ENCODE data around the gene IRF2. TPM values are rescaled to one million over a fixed set of nuclear protein-coding genes. Genes with fewer than 3 reads are reported as not detected.

Gene IRF2
- total and polyA plus RNA-seq, 7 donors, result 6.7 to 28.9 (median 16.8) TPM

DNA sequence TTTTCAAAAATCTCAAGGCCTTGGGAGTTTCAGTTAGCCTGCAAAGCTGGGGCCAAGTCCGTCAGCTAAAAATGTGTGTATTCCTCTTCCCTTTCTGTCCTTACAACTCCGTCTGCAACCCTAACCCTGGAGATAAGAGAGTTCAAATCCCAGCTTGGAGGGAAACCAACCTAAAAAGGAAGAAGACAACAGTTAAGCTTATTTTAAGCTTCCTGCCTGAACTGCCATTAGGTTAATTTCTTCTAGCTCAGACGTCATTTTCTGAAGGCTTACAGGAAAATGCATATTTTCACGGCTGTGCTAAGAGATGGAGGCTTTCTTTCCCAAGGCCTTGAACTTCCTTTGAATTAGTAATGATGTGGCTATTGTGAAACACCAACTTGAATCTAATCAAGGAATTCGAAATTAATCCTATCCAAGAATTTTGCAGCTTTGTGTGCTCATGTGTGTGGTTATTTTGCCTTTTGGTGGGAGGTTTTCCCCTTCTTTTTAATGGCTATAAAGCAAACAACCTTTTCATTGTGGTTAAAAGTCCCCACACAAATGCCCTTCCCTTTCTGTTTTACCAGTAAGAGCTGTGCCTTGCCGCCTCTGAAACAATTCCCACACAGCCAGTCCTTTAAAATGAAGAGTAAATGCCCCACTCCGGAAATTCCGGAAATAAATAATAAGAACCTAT lies 103.5 kb downstream of the IRF2 start:
- 75 to 77% (median 76%) methylated on average over 8 of the region's 8 CpGs for WGBS, 3 donors
- Histone ChIP-seq H3K9me3 (no peaks in the 10 kb centered on the region), H3K4me1 (no peaks in the 10 kb centered on the region), H3K27ac (no peak overlapping the region), H3K27me3 (ENCODE audit: insufficient read depth in 3 of 3, low read length in 2 of 3) (no peaks in the 10 kb centered on the region), H3K4me3 (no peak overlapping the region), H3K36me3 (ENCODE audit: insufficient read depth in 1 of 2, low read depth in 1 of 2) (no peaks in the 10 kb centered on the region)
- ATAC-seq, result no peak
- intact Hi-C loops (cut with DNase I), result no loop called here
- DNase-seq, result no peak
- TF ChIP-seq, protein P1, sequence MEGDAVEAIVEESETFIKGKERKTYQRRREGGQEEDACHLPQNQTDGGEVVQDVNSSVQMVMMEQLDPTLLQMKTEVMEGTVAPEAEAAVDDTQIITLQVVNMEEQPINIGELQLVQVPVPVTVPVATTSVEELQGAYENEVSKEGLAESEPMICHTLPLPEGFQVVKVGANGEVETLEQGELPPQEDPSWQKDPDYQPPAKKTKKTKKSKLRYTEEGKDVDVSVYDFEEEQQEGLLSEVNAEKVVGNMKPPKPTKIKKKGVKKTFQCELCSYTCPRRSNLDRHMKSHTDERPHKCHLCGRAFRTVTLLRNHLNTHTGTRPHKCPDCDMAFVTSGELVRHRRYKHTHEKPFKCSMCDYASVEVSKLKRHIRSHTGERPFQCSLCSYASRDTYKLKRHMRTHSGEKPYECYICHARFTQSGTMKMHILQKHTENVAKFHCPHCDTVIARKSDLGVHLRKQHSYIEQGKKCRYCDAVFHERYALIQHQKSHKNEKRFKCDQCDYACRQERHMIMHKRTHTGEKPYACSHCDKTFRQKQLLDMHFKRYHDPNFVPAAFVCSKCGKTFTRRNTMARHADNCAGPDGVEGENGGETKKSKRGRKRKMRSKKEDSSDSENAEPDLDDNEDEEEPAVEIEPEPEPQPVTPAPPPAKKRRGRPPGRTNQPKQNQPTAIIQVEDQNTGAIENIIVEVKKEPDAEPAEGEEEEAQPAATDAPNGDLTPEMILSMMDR (IDR thresholded peaks at IDR 0.05), result no peak

DNA sequence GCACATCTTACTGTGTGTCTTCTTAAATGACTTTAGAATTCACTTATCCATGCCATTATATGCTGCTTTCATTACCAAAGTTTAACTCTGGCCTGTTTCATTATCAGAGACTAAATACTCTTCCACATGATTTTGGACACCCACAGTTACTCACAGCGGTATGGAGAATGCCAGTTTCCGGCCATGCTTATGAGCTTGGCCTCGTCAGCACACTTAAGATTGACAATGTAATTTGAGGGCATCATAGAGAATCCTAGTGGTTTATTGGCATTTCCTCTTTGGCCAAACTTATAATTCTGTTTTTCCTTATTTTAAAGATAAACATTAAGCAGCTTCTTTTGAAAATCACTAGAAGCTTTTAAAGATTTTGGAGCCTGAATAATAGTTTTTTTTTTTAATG lies 104.5 kb downstream of the IRF2 start:
- ATAC-seq, result no peak
- Histone ChIP-seq H3K36me3 (ENCODE audit: insufficient read depth in 1 of 2, low read depth in 1 of 2) (no peaks in the 10 kb centered on the region), H3K9me3 (no peaks in the 10 kb centered on the region), H3K27me3 (ENCODE audit: insufficient read depth in 3 of 3, low read length in 2 of 3) (no peaks in the 10 kb centered on the region), H3K27ac (no peak overlapping the region), H3K4me3 (no peak overlapping the region), H3K4me1 (no peaks in the 10 kb centered on the region)
- intact Hi-C loops (cut with DNase I), result no loop called here
- TF ChIP-seq, protein P1 (IDR thresholded peaks at IDR 0.05), result no peak
- no peak for DNase-seq
- WGBS, 3 donors, result 85 to 96% (median 90%) methylated on average over 3 of the region's 3 CpGs

DNA sequence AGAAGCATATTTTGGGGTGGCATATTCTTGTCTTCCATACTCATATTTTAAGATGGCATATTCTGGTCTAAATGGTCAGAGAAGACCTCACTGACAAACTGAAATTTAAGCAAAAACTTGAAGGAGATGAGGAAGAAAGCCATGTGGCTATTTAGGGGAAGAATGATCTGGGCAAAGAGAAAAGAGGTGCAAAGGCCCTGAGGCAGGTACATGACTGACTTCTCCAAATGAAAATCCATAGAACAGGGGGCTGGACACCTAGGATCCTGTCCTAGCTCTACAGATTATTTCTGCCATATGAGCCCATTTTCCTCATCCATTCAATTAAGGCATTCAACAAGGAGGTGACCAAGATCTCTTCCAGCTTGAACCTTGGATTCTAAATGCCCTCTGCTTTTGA lies 105.6 kb downstream of the IRF2 start:
- no peak overlapping the region for H3K27ac ChIP-seq
- H3K36me3 ChIP-seq (ENCODE audit: insufficient read depth in 1 of 2, low read depth in 1 of 2), result no peaks in the 10 kb centered on the region
- intact Hi-C loops (cut with DNase I), result no loop called here
- H3K4me3 ChIP-seq, result no peak overlapping the region
- H3K27me3 ChIP-seq (ENCODE audit: insufficient read depth in 3 of 3, low read length in 2 of 3), result no peaks in the 10 kb centered on the region
- H3K9me3 ChIP-seq, result no peaks in the 10 kb centered on the region
- DNase-seq (no peak), ATAC-seq (no peak)
- TF ChIP-seq, protein P1 (IDR thresholded peaks at IDR 0.05), result no peak
- H3K4me1 ChIP-seq, result no peaks in the 10 kb centered on the region

DNA sequence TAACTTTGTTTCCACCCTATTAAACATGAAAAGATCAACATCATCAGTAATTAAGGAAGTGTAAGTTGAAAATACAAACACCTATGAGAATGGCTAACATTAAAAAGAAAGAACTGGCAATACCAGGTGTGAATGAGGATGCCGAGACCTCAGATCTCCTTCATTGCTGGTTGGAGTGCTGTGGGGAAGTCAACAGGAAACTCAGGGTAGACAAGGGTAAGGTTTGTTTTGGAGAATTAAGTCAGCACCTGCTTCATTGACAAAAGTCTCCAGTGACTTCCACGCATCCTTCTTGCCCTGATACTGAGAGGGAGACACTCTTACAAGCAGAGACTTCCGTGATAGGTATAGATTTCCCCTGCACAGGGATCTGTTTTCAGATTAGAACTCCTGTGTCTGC lies 106.1 kb downstream of the IRF2 start:
- no peak overlapping the region for H3K27ac ChIP-seq
- 77 to 97% (median 82%) methylated on average over 3 of the region's 3 CpGs for WGBS, 3 donors
- no peak overlapping the region for H3K4me3 ChIP-seq
- no peaks in the 10 kb centered on the region for H3K27me3 ChIP-seq (ENCODE audit: insufficient read depth in 3 of 3, low read length in 2 of 3)
- no peaks in the 10 kb centered on the region for H3K9me3 ChIP-seq
- TF ChIP-seq, protein P1 (IDR thresholded peaks at IDR 0.05), result no peak
- H3K36me3 ChIP-seq (ENCODE audit: insufficient read depth in 1 of 2, low read depth in 1 of 2), result no peaks in the 10 kb centered on the region
- DNase-seq, result no peak
- no peaks in the 10 kb centered on the region for H3K4me1 ChIP-seq
- intact Hi-C loops (cut with DNase I), result no loop called here
- ATAC-seq, result no peak

All from psoas muscle (tissue), 8 donors.